Adrenal gland (tissue), 12 donors: ENCODE measurements around the gene NEBL. TPM values are rescaled to one million over a fixed set of nuclear protein-coding genes. Genes with fewer than 3 reads are reported as not detected.

Source experiments
- DNase-seq, 7 donors: peaks; one replicate each; pipeline ENCODE4 v3.0.0-alpha.2; 2019 to 2020
- H3K27ac ChIP-seq, 5 donors: fragments of 200-600 bp; sonication (generic) in 4 of 5; 1 replicate in 3 of 5; 2 replicates in 2 of 5; pipeline versions ENCODE4 v1.5.1 to v1.8.0; 2016 to 2020; ENCODE audit warnings: mild to moderate bottlenecking in 1 of 5
- H3K27me3 ChIP-seq: fragments of 200-600 bp; 2 replicates; pipeline ENCODE4 v1.8.0; 2021
- H3K36me3 ChIP-seq, 2 donors: fragments of 200-600 bp; replicated peaks in 1 of 2; 1 replicate in 1 of 2; 2 replicates in 1 of 2; pipeline versions ENCODE4 v1.5.1 to v1.8.0; 2018 to 2022
- H3K4me1 ChIP-seq, 2 donors: fragments of 200-600 bp; replicated peaks in 1 of 2; 1 replicate in 1 of 2; 2 replicates in 1 of 2; pipeline versions ENCODE4 v1.5.1 to v1.8.0; 2018 to 2021
- H3K4me3 ChIP-seq, 4 donors: fragments of 200-600 bp; sonication (generic) in 3 of 4; one replicate each; pipeline ENCODE4 v1.5.1; 2016 to 2018
- H3K9me3 ChIP-seq, 3 donors: fragments of 200-600 bp; sonication (generic) in 1 of 3; replicated peaks in 1 of 3; 1 replicate in 2 of 3; 2 replicates in 1 of 3; pipeline versions ENCODE4 v1.5.1 to v1.8.0; 2016 to 2021
- CTCF ChIP-seq, 6 experiments: fragments of 450-650 bp in 4 of 6; fragments of 200-600 bp in 2 of 6; sonication (generic) in 1 of 6; IDR thresholded peaks; 1 replicate in 5 of 6; 2 replicates in 1 of 6; pipeline versions ENCODE4 v1.5.1 to v1.8.0; 2016 to 2021; ENCODE audit warnings: antibody characterized with exemption in 6 of 6, mild to moderate bottlenecking in 2 of 6, moderate library complexity in 1 of 6
- POLR2A ChIP-seq, 2 donors: fragments of 450-650 bp; IDR thresholded peaks; one replicate each; pipeline ENCODE4 v1.6.1; 2017; ENCODE audit warnings: antibody characterized with exemption in 2 of 2, mild to moderate bottlenecking in 2 of 2, moderate library complexity in 1 of 2
- WGBS, 4 donors: extraction: QIAGEN DNeasy Blood & Tissue Kit in 2 of 4; methylation state at CpG; one replicate each; pipeline versions ENCODE4 v1.1.5 to v1.1.7; 2013 to 2017; 5-methylcytosine and 5-hydroxymethylcytosine counted together
- intact Hi-C, 2 donors: fragments of 100-400 bp; cut with DNase I; formaldehyde crosslinking; loops; one replicate each; pipeline versions ENCODE4 v1.14.1 to v1.15.0; 2022 to 2023
- polyA plus RNA-seq, 3 donors: library from polyadenylated mRNA; stranded (reverse); fragments of 200-250 nt in 2 of 3; fragments of 350-450 nt in 1 of 3; fragmentation: Illumina TruSeq in 1 of 3; extraction: RNeasy Lipid Tissue Mini Kit (QIAGEN cat#74804) in 1 of 3; gene quantifications; one replicate each; pipeline ENCODE4 v1.2.3, GENCODE V29; 2013 to 2014
- total RNA-seq, 9 donors: library from RNA; depleted of rRNA in 4 of 9; stranded (reverse); fragments of >200 nt in 4 of 9; fragments of 120-200 nt in 1 of 9; fragmentation: NEBNext Ultra II Directional in 1 of 9; extraction: Animal tissue kit (Norgen Biotek cat#: 25700) in 1 of 9; gene quantifications; one replicate each; pipeline versions ENCODE4 v1.1.0 to v1.2.4, GENCODE V29; 2013 to 2023
- donor health status: healthy with polysubstance abuse.
- donor health status: Bipolar disorder and iron deficiency.
- donor health status: DM: yes; HTN: yes; CAD: no.
- donor health status: DM: no; HTN: no; CAD: no.
- donor health status: DM: no; HTN: no; CAD: no.
- donor health status: DM: yes; HTN: yes; CAD: no.

Gene NEBL
- total and polyA plus RNA-seq, 12 donors, result 3.4 to 26.4 (median 7.2) TPM

- Histone ChIP-seq H3K36me3 (no peaks in the 10 kb centered on the region), H3K4me1 (peaks cover 0 to 10% of the 10 kb centered on the region in 2 donors), H3K4me3 (no peak overlapping the region), H3K9me3 (no peaks in the 10 kb centered on the region), H3K27ac (no peak overlapping the region), H3K27me3 (no peaks in the 10 kb centered on the region)
- 82 to 88% (median 84%) methylated on average over 4 of the region's 4 CpGs for WGBS, 4 donors
- intact Hi-C loops, result no loop called here
- no peak for TF ChIP-seq CTCF (IDR thresholded peaks at IDR 0.05)
- DNase-seq, result no peak
Measured at GRCh38 chr10:20892011-20892585, 5.0 kb downstream of the NEBL start.

GRCh38 chr10:20891338-20891714 lies 5.8 kb downstream of the NEBL start:
- Histone ChIP-seq H3K36me3 (no peaks in the 10 kb centered on the region), H3K27ac (no peak overlapping the region), H3K4me3 (no peak overlapping the region), H3K4me1 (peaks cover 0 to 10% of the 10 kb centered on the region in 2 donors), H3K9me3 (no peaks in the 10 kb centered on the region), H3K27me3 (no peaks in the 10 kb centered on the region)
- TF ChIP-seq POLR2A (IDR thresholded peaks at IDR 0.05), result no peak
- no peak for TF ChIP-seq CTCF (IDR thresholded peaks at IDR 0.05)
- 59 to 66% (median 63%) methylated on average over 2 of the region's 2 CpGs for WGBS, 4 donors
- intact Hi-C loops, result no loop called here
- DNase-seq, result no peak

- H3K27me3 ChIP-seq, result no peaks in the 10 kb centered on the region
- no peak overlapping the region for H3K4me3 ChIP-seq
- H3K27ac ChIP-seq, result no peak overlapping the region
- intact Hi-C loops, result no loop called here
- H3K9me3 ChIP-seq, result no peaks in the 10 kb centered on the region
- no peak for DNase-seq
- TF ChIP-seq CTCF (IDR thresholded peaks at IDR 0.05) (no peak), POLR2A (IDR thresholded peaks at IDR 0.05) (no peak)
- WGBS, 4 donors, result 67 to 86% (median 76%) methylated on average over 6 of the region's 6 CpGs
- H3K4me1 ChIP-seq, result peaks cover 0 to 10% of the 10 kb centered on the region in 2 donors
- H3K36me3 ChIP-seq, result no peaks in the 10 kb centered on the region
Measured at GRCh38 chr10:20890491-20891337, 6.4 kb downstream of the NEBL start.

GRCh38 chr10:20890009-20890408 lies 7.1 kb downstream of the NEBL start:
- WGBS, 4 donors, result 68 to 79% (median 73%) methylated on average over 6 of the region's 6 CpGs
- Histone ChIP-seq H3K9me3 (no peaks in the 10 kb centered on the region), H3K4me1 (peaks cover 0 to 10% of the 10 kb centered on the region in 2 donors), H3K27ac (no peak overlapping the region), H3K36me3 (no peaks in the 10 kb centered on the region), H3K4me3 (no peak overlapping the region), H3K27me3 (no peaks in the 10 kb centered on the region)
- DNase-seq, result no peak
- TF ChIP-seq POLR2A (IDR thresholded peaks at IDR 0.05) (no peak), CTCF (IDR thresholded peaks at IDR 0.05) (no peak)
- intact Hi-C loops, result no loop called here
